Measurements from ENCODE around the gene VWA8. TPM values are rescaled to one million over a fixed set of nuclear protein-coding genes. Genes with fewer than 3 reads are reported as not detected.
"Not testable (repeated sequence)": the region's sequence is repeated elsewhere in the genome, so short reads cannot be mapped to it uniquely, and the experiment has no call there.

Gene VWA8
- total RNA-seq, 1 donor from 2014 or later, result 33.4 TPM

DNA sequence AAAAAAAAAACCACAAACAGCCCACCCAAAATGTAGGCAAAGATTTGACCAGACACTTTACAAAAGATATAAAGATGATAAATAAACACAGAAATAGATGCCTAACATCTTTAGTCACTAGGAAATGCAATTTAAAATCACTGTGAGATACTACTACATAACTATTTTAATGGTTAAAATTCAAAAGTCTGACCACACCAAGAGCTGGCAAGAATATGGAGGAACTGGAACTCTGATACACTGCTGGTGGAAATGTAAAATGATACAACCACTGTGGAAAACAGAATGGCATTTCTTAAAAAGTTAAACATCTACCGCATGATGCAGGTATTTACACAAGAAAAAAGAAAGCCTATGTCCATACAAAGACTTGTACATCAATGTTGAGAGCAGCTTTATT is 26.8 kb downstream of the VWA8 start:
- Histone ChIP-seq H3K27me3 (no peaks in the 10 kb centered on the region), H3K9me3 (no peaks in the 10 kb centered on the region), H3K36me3 (peaks cover 0 to 3% of the 10 kb centered on the region in 2 donors), H3K27ac (no peak overlapping the region), H3K4me1 (no peaks in the 10 kb centered on the region), H3K4me3 (no peak overlapping the region)
- TF ChIP-seq POLR2AphosphoS5 (IDR thresholded peaks at IDR 0.05; ENCODE audit: insufficient read depth in 1 of 2, low read depth in 1 of 2) (no peak), POLR2A (IDR thresholded peaks at IDR 0.05) (no peak)
- TF ChIP-seq, protein P1, sequence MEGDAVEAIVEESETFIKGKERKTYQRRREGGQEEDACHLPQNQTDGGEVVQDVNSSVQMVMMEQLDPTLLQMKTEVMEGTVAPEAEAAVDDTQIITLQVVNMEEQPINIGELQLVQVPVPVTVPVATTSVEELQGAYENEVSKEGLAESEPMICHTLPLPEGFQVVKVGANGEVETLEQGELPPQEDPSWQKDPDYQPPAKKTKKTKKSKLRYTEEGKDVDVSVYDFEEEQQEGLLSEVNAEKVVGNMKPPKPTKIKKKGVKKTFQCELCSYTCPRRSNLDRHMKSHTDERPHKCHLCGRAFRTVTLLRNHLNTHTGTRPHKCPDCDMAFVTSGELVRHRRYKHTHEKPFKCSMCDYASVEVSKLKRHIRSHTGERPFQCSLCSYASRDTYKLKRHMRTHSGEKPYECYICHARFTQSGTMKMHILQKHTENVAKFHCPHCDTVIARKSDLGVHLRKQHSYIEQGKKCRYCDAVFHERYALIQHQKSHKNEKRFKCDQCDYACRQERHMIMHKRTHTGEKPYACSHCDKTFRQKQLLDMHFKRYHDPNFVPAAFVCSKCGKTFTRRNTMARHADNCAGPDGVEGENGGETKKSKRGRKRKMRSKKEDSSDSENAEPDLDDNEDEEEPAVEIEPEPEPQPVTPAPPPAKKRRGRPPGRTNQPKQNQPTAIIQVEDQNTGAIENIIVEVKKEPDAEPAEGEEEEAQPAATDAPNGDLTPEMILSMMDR (IDR thresholded peaks at IDR 0.05), result no peak
- intact Hi-C loops (cut with DNase I), result no loop called here
- no peak for DNase-seq (ENCODE audit: extremely low spot score in 2 of 2)

DNA sequence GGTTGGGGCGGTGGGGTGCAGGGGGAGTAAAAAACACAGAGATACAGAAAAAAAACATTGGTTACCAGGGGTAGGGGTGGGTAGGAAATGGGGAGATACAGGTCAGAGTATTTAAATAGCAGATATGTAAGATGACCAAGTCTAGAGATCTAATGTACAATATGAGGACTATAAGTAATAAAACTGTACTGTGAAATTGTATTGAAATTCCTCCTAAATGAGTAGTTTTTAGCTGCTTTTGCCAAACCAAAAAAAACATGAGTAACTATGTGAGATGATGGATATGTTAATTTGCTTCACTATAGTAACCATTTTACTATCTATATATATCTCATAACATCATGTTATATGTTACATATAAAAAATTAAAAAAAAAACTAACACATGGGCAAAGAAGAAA is 29.6 kb downstream of the VWA8 start:
- H3K27ac ChIP-seq, result no peak overlapping the region
- DNase-seq (ENCODE audit: extremely low spot score in 2 of 2), result no peak
- no peaks in the 10 kb centered on the region for H3K27me3 ChIP-seq
- H3K9me3 ChIP-seq, result no peaks in the 10 kb centered on the region
- intact Hi-C loops (cut with DNase I), result no loop called here
- TF ChIP-seq POLR2AphosphoS5 (IDR thresholded peaks at IDR 0.05; ENCODE audit: insufficient read depth in 1 of 2, low read depth in 1 of 2), result no peak
- TF ChIP-seq, protein P1 (IDR thresholded peaks at IDR 0.05), result no peak
- TF ChIP-seq POLR2A (IDR thresholded peaks at IDR 0.05), result no peak
- peaks cover 0 to 3% of the 10 kb centered on the region in 2 donors for H3K36me3 ChIP-seq
- H3K4me1 ChIP-seq, result peaks cover 9% of the 10 kb centered on the region
- no peak overlapping the region for H3K4me3 ChIP-seq

DNA sequence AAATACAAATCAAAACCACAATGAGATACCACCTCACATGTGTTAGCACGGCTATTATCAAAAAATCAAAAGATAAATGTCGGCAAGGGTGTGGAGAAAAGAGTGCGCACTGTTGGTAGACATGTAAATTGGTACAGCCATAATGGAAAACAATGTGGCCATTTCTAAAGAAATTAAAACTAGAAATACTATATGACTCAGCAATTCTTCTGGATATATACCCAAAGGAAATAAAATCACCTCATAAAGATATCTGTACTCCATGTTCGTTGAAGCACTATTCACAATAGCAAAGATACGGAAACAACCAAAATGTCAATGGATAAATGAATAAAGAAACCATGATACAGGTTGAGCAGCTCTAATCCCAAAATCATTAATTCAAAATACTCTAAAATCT is 30.8 kb downstream of the VWA8 start:
- H3K36me3 ChIP-seq, result peaks cover 0 to 3% of the 10 kb centered on the region in 2 donors
- TF ChIP-seq POLR2A (IDR thresholded peaks at IDR 0.05) (no peak), POLR2AphosphoS5 (IDR thresholded peaks at IDR 0.05; ENCODE audit: insufficient read depth in 1 of 2, low read depth in 1 of 2) (no peak)
- TF ChIP-seq, protein P1 (IDR thresholded peaks at IDR 0.05), result no peak
- H3K4me3 ChIP-seq, result no peak overlapping the region
- intact Hi-C loops (cut with DNase I), result no loop called here
- no peaks in the 10 kb centered on the region for H3K27me3 ChIP-seq
- no peak for DNase-seq (ENCODE audit: extremely low spot score in 2 of 2)
- no peak overlapping the region for H3K27ac ChIP-seq
- peaks cover 9% of the 10 kb centered on the region for H3K4me1 ChIP-seq
- no peaks in the 10 kb centered on the region for H3K9me3 ChIP-seq

DNA sequence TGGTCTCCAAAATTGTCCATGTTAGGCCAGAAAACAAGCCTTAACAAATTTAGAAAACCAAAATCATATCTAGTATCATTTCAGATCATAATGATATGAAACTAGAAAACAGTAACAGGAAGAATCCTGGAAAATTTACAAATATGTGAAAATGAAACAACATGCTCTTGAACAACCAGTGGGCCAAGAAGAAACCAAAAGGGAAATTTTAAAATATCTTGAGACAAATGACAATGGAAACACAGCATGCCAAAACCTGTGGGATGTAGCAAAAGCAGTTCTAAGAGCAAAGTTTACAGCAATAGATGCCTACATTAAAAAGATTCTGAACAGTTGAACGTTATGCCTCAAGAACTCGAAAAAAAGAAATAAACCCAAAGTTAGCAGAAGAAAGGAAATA is 32.6 kb downstream of the VWA8 start:
- intact Hi-C loops (cut with DNase I), result no loop called here
- Histone ChIP-seq H3K27ac (no peak overlapping the region), H3K9me3 (peaks cover 3% of the 10 kb centered on the region), H3K27me3 (no peaks in the 10 kb centered on the region), H3K36me3 (peaks cover 0 to 3% of the 10 kb centered on the region in 2 donors), H3K4me3 (no peak overlapping the region), H3K4me1 (peaks cover 9% of the 10 kb centered on the region)
- TF ChIP-seq, protein P1 (IDR thresholded peaks at IDR 0.05), result no peak
- TF ChIP-seq POLR2AphosphoS5 (IDR thresholded peaks at IDR 0.05; ENCODE audit: insufficient read depth in 1 of 2, low read depth in 1 of 2), result no peak
- no peak for TF ChIP-seq POLR2A (IDR thresholded peaks at IDR 0.05)
- DNase-seq (ENCODE audit: extremely low spot score in 2 of 2), result no peak

DNA sequence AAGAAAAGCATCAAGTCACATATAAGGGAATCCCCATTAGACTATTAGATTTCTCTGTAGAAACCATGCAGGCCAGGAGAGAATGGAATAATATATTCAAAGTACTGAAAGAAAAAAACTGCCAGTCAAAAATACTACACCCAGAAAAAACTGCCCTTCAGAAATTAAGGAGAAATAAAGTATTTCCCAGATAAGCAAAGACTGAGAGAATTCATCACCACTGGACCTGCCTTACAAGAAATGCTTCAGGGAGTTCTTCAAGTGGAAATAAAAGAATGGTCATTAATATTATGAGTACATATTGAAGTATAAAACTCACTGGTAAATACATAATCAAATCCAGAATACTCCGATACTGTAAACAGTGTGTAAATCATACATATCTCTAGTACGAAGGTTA is 35.9 kb downstream of the VWA8 start:
- Histone ChIP-seq H3K36me3 (no peaks in the 10 kb centered on the region), H3K9me3 (peaks cover 3% of the 10 kb centered on the region), H3K27me3 (no peaks in the 10 kb centered on the region), H3K27ac (no peak overlapping the region), H3K4me1 (peaks cover 9% of the 10 kb centered on the region), H3K4me3 (no peak overlapping the region)
- no peak for DNase-seq (ENCODE audit: extremely low spot score in 2 of 2)
- intact Hi-C loops (cut with DNase I), result no loop called here
- TF ChIP-seq, protein P1 (IDR thresholded peaks at IDR 0.05), result no peak
- no peak for TF ChIP-seq POLR2AphosphoS5 (IDR thresholded peaks at IDR 0.05; ENCODE audit: insufficient read depth in 1 of 2, low read depth in 1 of 2)
- no peak for TF ChIP-seq POLR2A (IDR thresholded peaks at IDR 0.05)

DNA sequence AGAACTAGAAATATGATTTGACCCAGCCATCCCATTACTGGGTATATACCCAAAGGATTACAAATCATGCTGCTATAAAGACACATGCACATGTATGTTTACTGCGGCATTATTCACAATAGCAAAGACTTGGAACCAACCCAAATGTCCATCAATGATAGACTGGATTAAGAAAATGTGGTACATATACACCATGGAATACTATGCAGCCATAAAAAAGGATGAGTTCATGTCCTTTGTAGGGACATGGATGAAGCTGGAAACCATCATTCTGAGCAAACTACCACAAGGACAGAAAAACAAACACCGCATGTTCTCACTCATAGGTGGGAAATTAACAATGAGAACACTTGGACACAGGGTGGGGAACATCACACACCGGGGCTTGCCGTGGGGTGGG is 38.0 kb downstream of the VWA8 start:
- H3K27me3 ChIP-seq; DNase-seq (ENCODE audit: extremely low spot score in 2 of 2); H3K4me3 ChIP-seq; H3K4me1 ChIP-seq; intact Hi-C loops (cut with DNase I); H3K9me3 ChIP-seq; H3K36me3 ChIP-seq; H3K27ac ChIP-seq: not testable (repeated sequence)
